Gastroesophageal sphincter (tissue), 4 donors: ENCODE data around the gene LPCAT1. TPM values are rescaled to one million over a fixed set of nuclear protein-coding genes. Genes with fewer than 3 reads are reported as not detected.

Experiments
- ATAC-seq: fragments of 150-250 bp; one replicate; pipeline ENCODE4 v1.9.1; 2016; ENCODE audit warnings: mild to moderate bottlenecking, moderate library complexity
- H3K27ac ChIP-seq, 4 donors: fragments of 200-600 bp; sonication (generic) in 3 of 4; 1 replicate in 3 of 4; 2 replicates in 1 of 4; pipeline ENCODE4 v1.5.1; 2016 to 2019
- H3K27me3 ChIP-seq: fragments of 200-600 bp; sonication (generic); one replicate; pipeline ENCODE4 v1.5.1; 2019
- H3K36me3 ChIP-seq, 2 donors: fragments of 200-600 bp; sonication (generic); one replicate each; pipeline ENCODE4 v1.5.1; 2019; ENCODE audit warnings: control low read depth in 1 of 2
- H3K4me1 ChIP-seq, 3 donors: fragments of 200-600 bp; sonication (generic); 1 replicate in 2 of 3; 2 replicates in 1 of 3; pipeline ENCODE4 v1.5.1; 2016 to 2019; ENCODE audit warnings: control low read depth in 2 of 3
- H3K4me3 ChIP-seq, 2 donors: fragments of 200-600 bp; sonication (generic); one replicate each; pipeline ENCODE4 v1.5.1; 2019; ENCODE audit warnings: mild to moderate bottlenecking in 1 of 2, moderate library complexity in 1 of 2
- H3K9me3 ChIP-seq, 3 donors: fragments of 200-600 bp; sonication (generic); one replicate each; pipeline ENCODE4 v1.5.1; 2017 to 2019; ENCODE audit warnings: control low read depth in 2 of 3
- CTCF ChIP-seq, 4 experiments: fragments of 200-600 bp in 2 of 4; fragments of 450-650 bp in 2 of 4; sonication (generic) in 1 of 4; IDR thresholded peaks; one replicate each; pipeline ENCODE4 v1.5.1; 2017 to 2019; ENCODE audit warnings: antibody characterized with exemption in 4 of 4, mild to moderate bottlenecking in 2 of 4, moderate library complexity in 2 of 4
- EP300 ChIP-seq: sonication (generic); formaldehyde crosslinking; IDR thresholded peaks from one replicate; pipeline ENCODE4 v1.6.1; 2017; ENCODE audit warnings: antibody characterized with exemption, mild to moderate bottlenecking
- POLR2A ChIP-seq, 2 donors: fragments of 450-650 bp; IDR thresholded peaks; one replicate each; pipeline ENCODE4 v1.6.1; 2017; ENCODE audit warnings: antibody characterized with exemption in 2 of 2, mild to moderate bottlenecking in 2 of 2, moderate library complexity in 1 of 2
- POLR2AphosphoS5 ChIP-seq: sonication (generic); formaldehyde crosslinking; IDR thresholded peaks from one replicate; pipeline ENCODE4 v1.6.1; 2017; ENCODE audit warnings: antibody characterized with exemption
- WGBS, 2 donors: methylation state at CpG; one replicate each; pipeline ENCODE4 v1.1.5; 2018; ENCODE audit warnings: low coverage in 1 of 2; 5-methylcytosine and 5-hydroxymethylcytosine counted together
- total RNA-seq, 4 donors: library from RNA; depleted of rRNA; stranded (reverse); fragments of >200 nt; gene quantifications; one replicate each; pipeline ENCODE4 v1.1.0, GENCODE V29; 2016

The LPCAT1 gene
- total RNA-seq, 4 donors from 2014 or later = 20.3 to 52.6 (median 31.8) TPM

DNA sequence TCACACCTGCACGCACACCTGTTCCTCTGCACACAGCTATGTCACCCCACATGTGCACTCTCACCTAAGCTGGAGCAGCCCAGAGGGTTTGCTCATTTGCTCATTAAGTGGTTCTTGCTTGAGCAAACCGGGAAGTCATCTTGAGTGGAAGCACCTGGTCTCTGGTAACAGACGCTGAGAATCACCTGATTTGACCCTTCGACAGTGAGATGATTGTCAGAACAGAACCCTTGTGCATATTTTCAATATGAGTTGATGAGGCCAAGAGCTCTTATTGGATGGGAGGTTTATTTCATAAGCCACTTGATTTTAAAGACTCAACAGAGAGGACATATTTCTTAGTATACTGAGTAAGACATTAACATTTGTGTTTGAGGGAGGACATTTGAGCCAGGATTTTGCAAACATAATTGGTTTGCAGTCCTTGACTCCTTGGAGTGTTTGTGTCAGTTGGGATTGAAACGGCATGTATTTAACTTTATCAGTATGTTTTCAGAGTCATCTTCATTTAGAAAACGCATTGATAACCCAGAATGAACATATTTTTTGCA is 22.1 kb upstream of the LPCAT1 start:
- ATAC-seq = no peak
- H3K4me1 ChIP-seq = peaks cover 0 to 18% (median 6%) of the 10 kb centered on the region in 3 donors
- peaks cover 18% of the 10 kb centered on the region for H3K27me3 ChIP-seq
- H3K9me3 ChIP-seq = no peaks in the 10 kb centered on the region
- TF ChIP-seq POLR2A (IDR thresholded peaks at IDR 0.05) (no peak), EP300 (no peak), CTCF (IDR thresholded peaks at IDR 0.05) (no peak), POLR2AphosphoS5 (no peak)
- H3K27ac ChIP-seq = no peak overlapping the region
- H3K36me3 ChIP-seq = no peaks in the 10 kb centered on the region
- 60 to 67% methylated on average over 5 to 6 of the region's 6 CpGs for WGBS, 2 donors
- H3K4me3 ChIP-seq = no peak overlapping the region

DNA sequence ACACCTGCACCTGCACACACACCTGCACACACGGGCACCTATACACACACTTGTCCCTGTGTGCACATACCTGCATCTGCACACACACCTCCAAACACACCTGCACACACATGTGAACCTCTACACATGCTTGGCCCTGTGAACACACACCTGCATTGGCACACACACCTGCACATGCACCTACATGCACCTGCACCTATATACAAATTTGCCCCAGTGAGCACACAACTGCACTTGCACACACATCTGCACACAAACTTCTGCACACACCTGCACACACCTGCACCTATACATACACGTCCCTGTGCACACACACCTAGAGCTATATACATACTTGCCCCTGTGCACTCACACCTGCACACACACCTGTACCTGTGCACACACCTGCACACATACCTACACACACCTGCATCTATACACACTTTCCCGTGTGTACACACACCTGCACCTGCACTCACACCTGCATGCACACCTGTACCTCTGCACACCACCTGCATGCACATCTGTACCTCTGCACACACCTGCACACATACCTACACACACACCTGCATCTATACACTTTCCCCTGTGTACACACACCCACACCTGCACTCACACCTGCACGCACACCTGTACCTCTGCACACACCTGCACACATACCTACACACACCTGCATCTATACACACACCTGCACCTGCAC is 21.5 kb upstream of the LPCAT1 start:
- H3K4me1 ChIP-seq = peaks cover 0 to 18% (median 6%) of the 10 kb centered on the region in 3 donors
- 67 to 79% methylated on average over 3 of the region's 4 CpGs for WGBS, 2 donors

GRCh38 chr5:1544294-1544961 is 20.7 kb upstream of the LPCAT1 start:
- no peak for TF ChIP-seq EP300
- TF ChIP-seq POLR2AphosphoS5 = no peak
- TF ChIP-seq POLR2A (IDR thresholded peaks at IDR 0.05) = no peak
- TF ChIP-seq CTCF (IDR thresholded peaks at IDR 0.05) = no peak
- ATAC-seq = no peak
- Histone ChIP-seq H3K27me3 (peaks cover 6% of the 10 kb centered on the region), H3K4me3 (no peak overlapping the region), H3K4me1 (peaks cover 0 to 18% (median 6%) of the 10 kb centered on the region in 3 donors), H3K9me3 (no peaks in the 10 kb centered on the region), H3K36me3 (no peaks in the 10 kb centered on the region), H3K27ac (no peak overlapping the region)
- WGBS, 2 donors = 83% methylated on average over 4 to 7 of the region's 12 CpGs

More for the DNA sequence above, 21.5 kb upstream of the LPCAT1 start:
- Histone ChIP-seq H3K9me3 (no peaks in the 10 kb centered on the region), H3K36me3 (no peaks in the 10 kb centered on the region), H3K27me3 (peaks cover 13% of the 10 kb centered on the region), H3K27ac (no peak overlapping the region), H3K4me3 (no peak overlapping the region)
- no peak for ATAC-seq
- TF ChIP-seq POLR2A (IDR thresholded peaks at IDR 0.05) (no peak), POLR2AphosphoS5 (no peak), EP300 (no peak), CTCF (IDR thresholded peaks at IDR 0.05) (no peak)

- H3K36me3 ChIP-seq = no peaks in the 10 kb centered on the region
- H3K27me3 ChIP-seq = peaks cover under 1% of the 10 kb centered on the region
- peaks cover 0 to 18% (median 6%) of the 10 kb centered on the region in 3 donors for H3K4me1 ChIP-seq
- no peak for ATAC-seq
- 85 to 87% methylated on average over 4 to 7 of the region's 8 CpGs for WGBS, 2 donors
- H3K4me3 ChIP-seq = no peak overlapping the region
- no peaks in the 10 kb centered on the region for H3K9me3 ChIP-seq
- H3K27ac ChIP-seq = peak overlapping the region in 1 of 4 donors; percentile 1
- TF ChIP-seq POLR2AphosphoS5 = no peak
- no peak for TF ChIP-seq CTCF (IDR thresholded peaks at IDR 0.05)
- TF ChIP-seq POLR2A (IDR thresholded peaks at IDR 0.05) = no peak
- TF ChIP-seq EP300 = no peak
Observed at GRCh38 chr5:1543398-1544293, 19.9 kb upstream of the LPCAT1 start.
